Stimulated activated CD8-positive, alpha-beta memory T cell treated with anti-CD3 and anti-CD28 coated beads, Interleukin-12 subunit alpha, Interleukin-12 subunit beta, amount 100 ng/mL, for 4 hours (primary cell): Measurements from ENCODE around the gene GMPR2.

Experiments used
- DNase-seq: peaks from one replicate; pipeline ENCODE4 v3.0.0-alpha.2; 2020; ENCODE audit warnings: low read depth

The GMPR2 gene

GRCh38 chr14:24232645-24233537 is at the start of gene GMPR2:
GMPR2 (plus strand) TSS chr14:24232929; CDS start chr14:24233254, 325 bp downstream.
- no peak for DNase-seq

GRCh38 chr14:24183014-24183481 is 49.7 kb upstream of the GMPR2 start:
- DNase-seq = no peak

DNA sequence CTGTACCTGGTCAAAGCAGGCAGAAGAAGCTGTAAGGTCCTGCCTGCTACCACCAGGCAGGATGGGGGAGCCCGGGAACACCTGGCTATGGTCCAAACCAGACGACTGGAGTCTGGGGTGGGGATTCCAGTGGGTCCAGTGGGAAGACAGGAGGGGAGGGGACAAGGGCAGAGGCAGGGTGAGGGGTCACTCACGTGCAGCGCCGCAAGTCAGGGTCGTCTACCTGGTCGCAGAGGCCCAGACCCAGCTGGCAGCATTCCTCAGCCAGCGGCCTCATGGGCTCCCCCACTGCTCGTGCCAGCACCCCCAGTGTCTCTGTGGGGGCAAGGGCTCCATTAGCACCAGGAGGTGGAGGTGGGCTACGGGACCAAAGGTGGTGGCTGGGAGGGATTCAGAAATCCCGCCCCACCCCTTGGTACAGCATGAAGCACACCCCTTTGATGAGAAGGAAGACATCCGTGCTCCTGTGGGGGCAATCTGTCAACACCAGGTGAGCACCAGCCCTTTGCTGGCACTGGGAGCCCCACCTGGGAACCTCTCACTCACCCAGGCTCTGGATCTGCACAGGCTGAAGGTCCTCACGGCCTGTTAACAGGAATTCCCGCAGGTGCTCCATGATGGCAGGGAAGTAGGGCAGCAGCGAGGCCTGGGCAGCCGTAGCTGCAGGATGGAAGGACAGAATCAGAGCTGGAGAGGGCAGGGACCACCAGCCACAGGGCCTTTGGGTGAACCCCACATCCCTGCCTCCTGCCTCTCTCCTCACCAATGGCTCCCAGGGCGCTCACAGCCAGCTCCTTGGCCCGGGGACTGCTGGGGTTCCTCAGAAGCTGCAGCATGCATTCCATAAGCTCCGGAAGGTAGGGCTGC is 48.4 kb upstream of the GMPR2 start:
- DNase-seq = no peak

- DNase-seq = no peak
Observed at GRCh38 chr14:24185026-24185425, 47.7 kb upstream of the GMPR2 start.

GRCh38 chr14:24185741-24186140 is 47.0 kb upstream of the GMPR2 start:
- DNase-seq = no peak

GRCh38 chr14:24186831-24187538 is 45.7 kb upstream of the GMPR2 start:
- DNase-seq = no peak

DNA sequence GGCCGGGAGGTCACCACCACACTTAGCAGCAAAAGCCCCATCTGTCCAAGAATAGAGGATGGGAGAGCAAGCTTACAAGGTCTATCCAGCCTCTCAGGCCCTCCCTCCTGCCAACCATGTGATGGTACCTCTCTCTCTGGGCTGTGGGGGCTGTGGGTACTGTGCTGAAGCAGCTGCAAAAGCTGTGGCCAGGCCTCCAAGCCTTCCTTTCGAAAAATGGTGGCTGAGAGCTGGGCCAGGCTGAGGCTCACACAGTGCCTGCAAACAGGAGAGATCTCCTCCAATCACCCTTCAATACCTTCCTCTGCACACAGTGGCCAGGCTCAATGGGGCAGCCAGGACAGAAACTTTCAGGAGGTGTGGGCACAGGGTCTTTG is 45.2 kb upstream of the GMPR2 start:
- no peak for DNase-seq

DNA sequence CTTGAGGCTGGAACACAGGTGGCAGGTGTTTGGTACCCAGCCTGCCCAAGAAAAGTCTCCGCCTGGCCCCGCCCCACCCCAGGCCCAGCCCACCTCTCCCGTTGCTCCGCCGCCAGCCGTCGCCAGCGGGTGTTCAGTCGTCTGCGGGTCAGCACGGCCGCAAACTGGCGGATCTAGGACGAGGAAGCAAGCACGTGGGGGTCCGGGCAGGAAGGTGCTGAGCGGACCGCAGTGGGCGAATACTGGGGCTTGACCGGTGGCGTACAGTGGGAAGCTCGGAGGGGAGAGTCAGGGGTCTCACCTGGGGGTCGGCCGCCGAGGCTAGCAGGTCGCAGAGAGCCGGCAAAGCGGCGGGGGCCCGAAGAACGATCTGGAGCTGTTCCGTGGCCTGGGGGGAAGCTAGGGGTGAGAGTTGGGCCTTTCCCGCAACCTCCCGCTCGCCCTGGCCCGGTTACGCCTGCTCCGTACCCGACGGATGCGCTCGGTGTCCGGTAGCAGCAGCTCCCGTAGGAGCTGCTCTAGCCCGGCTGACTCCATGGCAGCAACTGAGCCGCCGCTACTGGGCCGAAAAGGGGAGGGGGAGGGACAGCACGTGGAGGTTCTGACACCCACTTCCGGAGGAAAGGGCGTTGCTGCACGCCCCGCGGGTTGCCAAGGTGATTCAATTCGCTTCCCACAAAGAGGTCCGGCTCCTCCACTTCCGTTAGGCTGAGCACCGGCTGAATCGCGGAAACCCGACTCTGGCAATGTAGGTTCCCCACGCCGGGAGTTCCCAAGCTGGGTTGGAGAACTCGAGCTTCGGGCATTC is 44.3 kb upstream of the GMPR2 start, which contains the start of gene IPO4:
TSS of gene IPO4 (minus strand) at position 566 of the 808 bp plus-strand sequence. CDS start at position 537, 29 bp downstream.
- DNase-seq = peak; percentile 90

GRCh38 chr14:24189059-24189375 is 43.7 kb upstream of the GMPR2 start:
- no peak for DNase-seq

DNA sequence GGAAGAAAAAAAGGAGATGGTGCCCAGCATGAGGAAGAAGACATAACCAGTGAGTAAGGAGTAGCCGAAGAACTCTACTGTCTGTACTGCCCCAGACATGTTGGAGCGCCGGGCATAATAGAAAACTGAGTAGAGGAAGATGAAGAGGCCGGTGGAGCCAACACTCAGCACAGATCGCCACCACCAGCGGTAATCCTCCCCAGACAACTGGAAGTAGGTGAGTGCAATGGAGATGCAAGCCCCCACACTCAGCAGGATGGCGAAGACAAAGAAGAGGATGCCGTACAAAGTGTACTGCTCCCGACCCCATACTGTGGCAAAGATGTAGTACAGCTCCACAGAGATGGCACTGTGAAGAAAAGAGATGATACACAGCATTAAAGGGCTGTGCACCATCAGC is 43.3 kb upstream of the GMPR2 start:
- DNase-seq = no peak

DNA sequence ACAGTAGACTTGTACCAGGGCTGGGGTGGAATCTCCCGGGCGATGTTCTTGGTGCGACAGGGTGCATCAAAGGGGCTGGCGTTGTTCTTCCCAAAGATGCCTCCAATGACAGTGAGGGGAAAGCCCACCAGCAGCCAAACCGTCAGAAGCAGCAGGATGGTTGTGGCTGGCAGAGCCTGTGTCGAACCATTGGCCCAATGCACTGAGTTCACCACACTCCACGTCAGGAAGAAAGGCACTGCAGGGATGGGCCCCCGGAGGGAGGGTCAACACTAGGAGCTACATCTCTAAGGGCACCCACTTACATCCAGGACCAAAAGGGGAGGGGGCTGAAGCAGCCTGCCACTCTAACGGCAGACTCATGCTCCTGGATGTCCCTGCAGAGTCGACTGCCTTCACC is 42.3 kb upstream of the GMPR2 start:
- no peak for DNase-seq

DNA sequence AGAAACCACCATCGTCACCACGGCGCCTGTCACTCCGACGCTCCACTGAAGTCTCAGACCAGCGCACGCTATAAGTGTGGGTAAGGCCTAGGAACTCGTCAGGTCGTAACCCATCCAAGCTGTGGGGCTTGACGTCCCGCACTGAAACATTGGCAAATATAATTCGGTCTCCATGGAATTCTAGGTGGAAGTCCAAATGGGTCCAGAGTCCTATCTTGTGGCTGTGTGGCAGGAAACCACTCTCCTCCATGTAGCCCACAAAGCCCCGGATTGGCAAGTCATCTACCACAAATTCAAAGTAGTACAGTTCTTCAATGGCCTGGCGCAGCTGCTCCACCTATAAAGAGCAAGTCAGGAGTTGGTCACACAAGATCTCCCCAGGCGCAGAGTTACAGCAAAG is 39.8 kb upstream of the GMPR2 start:
- DNase-seq = no peak

- no peak for DNase-seq
Observed at GRCh38 chr14:24194186-24194872, 38.4 kb upstream of the GMPR2 start.

DNA sequence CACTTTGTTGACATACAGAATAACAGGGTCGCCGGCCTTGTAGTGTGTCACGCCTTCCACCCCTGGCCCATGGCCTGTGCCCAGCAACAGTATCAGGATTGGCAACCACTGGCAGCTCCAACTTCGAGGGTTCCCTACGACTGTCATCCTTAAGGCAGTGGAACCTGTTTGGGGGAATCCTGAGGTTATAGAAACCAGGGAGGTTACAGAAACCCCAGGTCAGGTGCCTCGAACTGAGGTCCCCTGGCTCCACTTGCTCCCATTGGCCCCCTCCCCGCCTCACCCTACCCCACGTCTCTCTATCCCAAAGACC is 37.9 kb upstream of the GMPR2 start:
- DNase-seq = no peak

- peak; percentile 83 for DNase-seq
Observed at GRCh38 chr14:24195186-24196070, 37.3 kb upstream of the GMPR2 start, which contains the start of gene TM9SF1. TM9SF1 (minus strand) TSS chr14:24195441; CDS start chr14:24195019, 422 bp downstream.

- DNase-seq = no peak
Observed at GRCh38 chr14:24196071-24197055, 36.4 kb upstream of the GMPR2 start.

- DNase-seq = no peak
Observed at GRCh38 chr14:24197056-24197450, 35.7 kb upstream of the GMPR2 start.

- no peak for DNase-seq
Observed at GRCh38 chr14:24198814-24199524, 33.8 kb upstream of the GMPR2 start.
